ENCODE data around the gene AUTS2.
"Not testable (repeated sequence)": the region's sequence is repeated elsewhere in the genome, so short reads cannot be mapped to it uniquely, and the experiment has no call there.

AUTS2 gene

GRCh38 chr7:70782796-70783195 is 1184.5 kb downstream of the AUTS2 start:
- no peak for DNase-seq (ENCODE audit: low spot score)

- no peak for DNase-seq (ENCODE audit: low spot score)
Observed at GRCh38 chr7:70785427-70785826, 1187.2 kb downstream of the AUTS2 start.

GRCh38 chr7:70786076-70786475 is 1187.8 kb downstream of the AUTS2 start:
- no peak for DNase-seq (ENCODE audit: low spot score)

- no peak for DNase-seq (ENCODE audit: low spot score)
Observed at GRCh38 chr7:70787286-70787685, 1189.0 kb downstream of the AUTS2 start.

- DNase-seq (ENCODE audit: low spot score), result no peak
Observed at GRCh38 chr7:70787771-70788170, 1189.5 kb downstream of the AUTS2 start.

GRCh38 chr7:70788276-70788675 is 1190.0 kb downstream of the AUTS2 start:
- no peak for DNase-seq (ENCODE audit: low spot score)

GRCh38 chr7:70789481-70790214 is 1191.4 kb downstream of the AUTS2 start:
- no peak for DNase-seq (ENCODE audit: low spot score)

- no peak for DNase-seq (ENCODE audit: low spot score)
Observed at GRCh38 chr7:70790215-70791073, 1192.2 kb downstream of the AUTS2 start.

- no peak for DNase-seq (ENCODE audit: low spot score)
Observed at GRCh38 chr7:70791341-70791740, 1193.1 kb downstream of the AUTS2 start.

GRCh38 chr7:70793060-70793459 is 1194.8 kb downstream of the AUTS2 start:
- DNase-seq (ENCODE audit: low spot score), result no peak

- no peak for DNase-seq (ENCODE audit: low spot score)
Observed at GRCh38 chr7:70793821-70794220, 1195.5 kb downstream of the AUTS2 start.

GRCh38 chr7:70794962-70795361 is 1196.7 kb downstream of the AUTS2 start:
- DNase-seq (ENCODE audit: low spot score), result no peak

- DNase-seq (ENCODE audit: low spot score), result no peak
Observed at GRCh38 chr7:70795948-70796347, 1197.7 kb downstream of the AUTS2 start.

- no peak for DNase-seq (ENCODE audit: low spot score)
Observed at GRCh38 chr7:70797109-70797514, 1198.8 kb downstream of the AUTS2 start.

GRCh38 chr7:70799841-70800405 is 1201.6 kb downstream of the AUTS2 start:
- no peak for DNase-seq (ENCODE audit: low spot score)

- DNase-seq (ENCODE audit: low spot score), result peak; percentile 60
Observed at GRCh38 chr7:70805360-70805759, 1207.1 kb downstream of the AUTS2 start.

GRCh38 chr7:70807650-70808049 is 1209.4 kb downstream of the AUTS2 start:
- DNase-seq (ENCODE audit: low spot score), result peak; percentile 20

- DNase-seq (ENCODE audit: low spot score), result peak; percentile 37
Observed at GRCh38 chr7:70808876-70809275, 1210.6 kb downstream of the AUTS2 start.

GRCh38 chr7:70810558-70811139 is 1212.4 kb downstream of the AUTS2 start:
- DNase-seq (ENCODE audit: low spot score), result no peak

GRCh38 chr7:70812511-70812910 is 1214.2 kb downstream of the AUTS2 start:
- DNase-seq (ENCODE audit: low spot score), result no peak

- not testable (repeated sequence) for DNase-seq (ENCODE audit: low spot score)
Observed at GRCh38 chr7:70822490-70822889, 1224.2 kb downstream of the AUTS2 start.

GRCh38 chr7:70829221-70830059 is 1231.2 kb downstream of the AUTS2 start:
- peak; percentile 55 for DNase-seq (ENCODE audit: low spot score)

Data from germinal center (tissue), 1 donor.